ENCODE data around the gene SGMS1.

- TF ChIP-seq EZH2 (IDR thresholded peaks at IDR 0.05; ENCODE audit: insufficient read depth, low read length) (no peak), CTCF (IDR thresholded peaks at IDR 0.05; ENCODE audit: insufficient read depth, low read depth, low read length) (no peak)
Measured at GRCh38 chr10:50561266-50561665, 62.5 kb downstream of the SGMS1 start.
